HEK293 (cell line): ENCODE measurements around the gene SETD7.

ENCODE experiments used
- CTCF ChIA-PET: fragments of 350-600 bp; formaldehyde crosslinking; extraction: SDS; loops from one replicate; lab custom pipeline; 2021; ENCODE audit warnings: antibody characterized with exemption; lab: Yijun Ruan, JAX
- POLR2A ChIA-PET: fragments of 300-600 bp; formaldehyde crosslinking; extraction: SDS; loops from one replicate; lab custom pipeline; 2020; ENCODE audit warnings: antibody characterized with exemption, inconsistent platforms; lab: Yijun Ruan, JAX
- H3K27ac ChIP-seq: fragments of 200-500 bp; sonication (Bioruptor generic); 2 replicates; pipeline ENCODE4 v1.5.1; 2014; ENCODE audit warnings: low read depth, low read length, control low read depth, inconsistent platforms; ENCODE audit errors: extremely low read depth
- H3K36me3 ChIP-seq, 2 experiments: fragments of 200-500 bp in 1 of 2; sonication (Bioruptor generic) in 1 of 2; 1 replicate in 1 of 2; 2 replicates in 1 of 2; pipeline ENCODE4 v1.5.1; 2014 to 2017; ENCODE audit warnings: inconsistent platforms in 2 of 2, low read length in 2 of 2; ENCODE audit not compliant: control insufficient read depth in 2 of 2, insufficient read depth in 1 of 2
- H3K4me1 ChIP-seq: fragments of 200-500 bp; sonication (Bioruptor generic); 2 replicates; pipeline ENCODE4 v1.5.1; 2014; ENCODE audit warnings: mild to moderate bottlenecking, low read length, inconsistent platforms; ENCODE audit not compliant: control insufficient read depth, insufficient read depth
- H3K4me3 ChIP-seq: 2 replicates; pipeline ENCODE4 v1.5.1; 2011; ENCODE audit warnings: low read depth, mild to moderate bottlenecking, control low read depth, low read length, moderate library complexity
- H3K9me3 ChIP-seq: fragments of 200-500 bp; sonication (Bioruptor generic); 2 replicates; pipeline ENCODE4 v1.5.1; 2014; ENCODE audit warnings: low read depth, low read length, inconsistent platforms; ENCODE audit not compliant: control insufficient read depth, insufficient read depth
- MYNN ChIP-seq: fragments of 450-650 bp; formaldehyde crosslinking; IDR thresholded peaks from 2 replicates; pipeline ENCODE4 v1.5.1; 2016; ENCODE audit warnings: missing biosample characterization, missing genetic modification characterization, borderline replicate concordance
- OVOL3 ChIP-seq: fragments of 450-650 bp; formaldehyde crosslinking; IDR thresholded peaks from 2 replicates; pipeline ENCODE4 v1.5.1; 2016; ENCODE audit warnings: missing biosample characterization, missing genetic modification characterization
- ZBTB26 ChIP-seq: fragments of 450-650 bp; formaldehyde crosslinking; optimal IDR thresholded peaks from 2 replicates; pipeline ENCODE3; 2016; ENCODE audit warnings: missing biosample characterization, mild to moderate bottlenecking, missing genetic modification characterization
- ZFHX2 ChIP-seq: fragments of 450-650 bp; formaldehyde crosslinking; conservative IDR thresholded peaks from 2 replicates; pipeline ENCODE4 v1.5.1; 2016; ENCODE audit warnings: missing biosample characterization, missing genetic modification characterization
- ZNF138 ChIP-seq: fragments of 450-650 bp; formaldehyde crosslinking; IDR thresholded peaks from 2 replicates; pipeline ENCODE4 v1.5.1; 2016; ENCODE audit warnings: missing biosample characterization, missing genetic modification characterization, borderline replicate concordance
- ZNF155 ChIP-seq: fragments of 450-650 bp; formaldehyde crosslinking; IDR thresholded peaks from 2 replicates; pipeline ENCODE4 v1.5.1; 2016; ENCODE audit warnings: missing biosample characterization, missing genetic modification characterization
- ZNF175 ChIP-seq: fragments of 450-650 bp; formaldehyde crosslinking; IDR thresholded peaks from 2 replicates; pipeline ENCODE4 v1.5.1; 2016; ENCODE audit warnings: missing biosample characterization, missing genetic modification characterization
- ZNF2 ChIP-seq: fragments of 450-650 bp; formaldehyde crosslinking; IDR thresholded peaks from 2 replicates; pipeline ENCODE4 v1.5.1; 2016; ENCODE audit warnings: missing biosample characterization, missing genetic modification characterization
- ZNF311 ChIP-seq: fragments of 450-650 bp; formaldehyde crosslinking; IDR thresholded peaks from 2 replicates; pipeline ENCODE4 v1.5.1; 2017; ENCODE audit warnings: missing biosample characterization, missing genetic modification characterization, borderline replicate concordance
- ZNF324 ChIP-seq: fragments of 450-650 bp; formaldehyde crosslinking; IDR thresholded peaks from 2 replicates; pipeline ENCODE4 v1.5.1; 2016; ENCODE audit warnings: missing biosample characterization, missing genetic modification characterization
- ZNF488 ChIP-seq: fragments of 450-650 bp; formaldehyde crosslinking; IDR thresholded peaks from 2 replicates; pipeline ENCODE4 v1.5.1; 2016; ENCODE audit warnings: missing biosample characterization, missing genetic modification characterization
- ZNF549 ChIP-seq: fragments of 450-650 bp; IDR thresholded peaks from 2 replicates; pipeline ENCODE4 v1.5.1; 2018; ENCODE audit warnings: missing biosample characterization, missing genetic modification characterization, mild to moderate bottlenecking, inconsistent platforms, moderate library complexity
- ZNF558 ChIP-seq: fragments of 450-650 bp; formaldehyde crosslinking; IDR thresholded peaks from 2 replicates; pipeline ENCODE4 v1.5.1; 2016; ENCODE audit warnings: missing biosample characterization, missing genetic modification characterization
- ZNF837 ChIP-seq: fragments of 450-650 bp; formaldehyde crosslinking; IDR thresholded peaks from 2 replicates; pipeline ENCODE4 v1.5.1; 2016; ENCODE audit warnings: missing biosample characterization, missing genetic modification characterization
- ZSCAN30 ChIP-seq: fragments of 450-650 bp; IDR thresholded peaks from 2 replicates; pipeline ENCODE4 v1.5.1; 2018; ENCODE audit warnings: missing biosample characterization, mild to moderate bottlenecking, missing genetic modification characterization, moderate library complexity
- TF ChIP-seq, protein P1 (sequence below): fragments of 450-650 bp; formaldehyde crosslinking; conservative IDR thresholded peaks from 2 replicates; pipeline ENCODE4 v1.5.1; 2016; ENCODE audit warnings: low read depth, missing biosample characterization, missing genetic modification characterization
- TF ChIP-seq, protein P2 (sequence below): fragments of 450-650 bp; formaldehyde crosslinking; IDR thresholded peaks from 2 replicates; pipeline ENCODE4 v1.5.1; 2016; ENCODE audit warnings: missing biosample characterization, missing genetic modification characterization
- TF ChIP-seq, protein P3 (sequence below): fragments of 450-650 bp; formaldehyde crosslinking; IDR thresholded peaks from 2 replicates; pipeline ENCODE4 v1.5.1; 2016; ENCODE audit warnings: missing biosample characterization, missing genetic modification characterization
- TF ChIP-seq, protein P4 (sequence below): IDR thresholded peaks from 2 replicates; pipeline ENCODE4 v1.6.1; 2011; ENCODE audit warnings: mild to moderate bottlenecking, low read depth, low read length, borderline replicate concordance
- TF ChIP-seq, protein P5 (sequence below): fragments of 450-650 bp; formaldehyde crosslinking; IDR thresholded peaks from 2 replicates; pipeline ENCODE4 v1.5.1; 2016; ENCODE audit warnings: missing biosample characterization, missing genetic modification characterization, borderline replicate concordance

The SETD7 gene

DNA sequence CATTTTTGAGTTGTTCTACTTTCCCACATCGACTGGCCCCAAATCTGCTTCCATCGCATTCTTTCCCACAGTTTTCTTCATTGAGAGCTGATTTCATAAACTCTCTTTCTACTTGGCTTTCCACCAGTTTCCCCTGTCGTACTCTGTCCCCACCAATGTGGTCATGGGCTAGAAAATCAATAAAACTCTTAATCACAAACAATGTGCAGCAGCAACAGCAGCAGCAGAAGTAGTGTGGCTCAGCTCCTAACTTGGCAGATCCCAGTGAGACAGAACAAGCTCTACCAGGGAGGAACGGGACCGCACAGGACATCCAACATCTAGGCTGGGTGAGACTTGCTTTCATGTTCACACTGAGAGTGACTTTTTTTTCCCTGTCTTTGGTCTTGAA lies 3.1 kb upstream of the SETD7 start:
- H3K36me3 ChIP-seq: no peaks in the 10 kb centered on the region
- H3K27ac ChIP-seq: no peak overlapping the region
- H3K9me3 ChIP-seq: no peaks in the 10 kb centered on the region
- H3K4me3 ChIP-seq: no peak overlapping the region
- ChIA-PET POLR2A (interaction anchor here (1.0 kb wide), 1 partner anchor 26 kb away, joined by 3 read pairs; no protein-coding TSS in a partner anchor), CTCF (interaction anchor here (0.5 kb wide), 1 partner anchor 93 kb away, joined by 3 read pairs; no protein-coding TSS in a partner anchor)
- peaks cover 21% of the 10 kb centered on the region for H3K4me1 ChIP-seq
- TF ChIP-seq MYNN (tag by site-specific recombination) (no peak), ZNF488 (no peak), ZNF324 (tag by site-specific recombination) (no peak), ZBTB26 (tag by site-specific recombination) (no peak), ZNF155 (no peak), OVOL3 (tag by site-specific recombination) (no peak), ZNF175 (no peak), ZNF837 (no peak), ZNF549 (tag by site-specific recombination) (no peak), ZFHX2 (no peak), ZNF558 (tag by site-specific recombination) (no peak), ZNF138 (no peak), ZNF2 (tag by site-specific recombination) (no peak), ZSCAN30 (no peak), ZNF311 (tag by site-specific recombination) (no peak)
- TF ChIP-seq, protein P1, sequence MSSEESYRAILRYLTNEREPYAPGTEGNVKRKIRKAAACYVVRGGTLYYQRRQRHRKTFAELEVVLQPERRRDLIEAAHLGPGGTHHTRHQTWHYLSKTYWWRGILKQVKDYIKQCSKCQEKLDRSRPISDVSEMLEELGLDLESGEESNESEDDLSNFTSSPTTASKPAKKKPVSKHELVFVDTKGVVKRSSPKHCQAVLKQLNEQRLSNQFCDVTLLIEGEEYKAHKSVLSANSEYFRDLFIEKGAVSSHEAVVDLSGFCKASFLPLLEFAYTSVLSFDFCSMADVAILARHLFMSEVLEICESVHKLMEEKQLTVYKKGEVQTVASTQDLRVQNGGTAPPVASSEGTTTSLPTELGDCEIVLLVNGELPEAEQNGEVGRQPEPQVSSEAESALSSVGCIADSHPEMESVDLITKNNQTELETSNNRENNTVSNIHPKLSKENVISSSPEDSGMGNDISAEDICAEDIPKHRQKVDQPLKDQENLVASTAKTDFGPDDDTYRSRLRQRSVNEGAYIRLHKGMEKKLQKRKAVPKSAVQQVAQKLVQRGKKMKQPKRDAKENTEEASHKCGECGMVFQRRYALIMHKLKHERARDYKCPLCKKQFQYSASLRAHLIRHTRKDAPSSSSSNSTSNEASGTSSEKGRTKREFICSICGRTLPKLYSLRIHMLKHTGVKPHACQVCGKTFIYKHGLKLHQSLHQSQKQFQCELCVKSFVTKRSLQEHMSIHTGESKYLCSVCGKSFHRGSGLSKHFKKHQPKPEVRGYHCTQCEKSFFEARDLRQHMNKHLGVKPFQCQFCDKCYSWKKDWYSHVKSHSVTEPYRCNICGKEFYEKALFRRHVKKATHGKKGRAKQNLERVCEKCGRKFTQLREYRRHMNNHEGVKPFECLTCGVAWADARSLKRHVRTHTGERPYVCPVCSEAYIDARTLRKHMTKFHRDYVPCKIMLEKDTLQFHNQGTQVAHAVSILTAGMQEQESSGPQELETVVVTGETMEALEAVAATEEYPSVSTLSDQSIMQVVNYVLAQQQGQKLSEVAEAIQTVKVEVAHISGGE (tag by site-specific recombination): no peak
- TF ChIP-seq, protein P2, sequence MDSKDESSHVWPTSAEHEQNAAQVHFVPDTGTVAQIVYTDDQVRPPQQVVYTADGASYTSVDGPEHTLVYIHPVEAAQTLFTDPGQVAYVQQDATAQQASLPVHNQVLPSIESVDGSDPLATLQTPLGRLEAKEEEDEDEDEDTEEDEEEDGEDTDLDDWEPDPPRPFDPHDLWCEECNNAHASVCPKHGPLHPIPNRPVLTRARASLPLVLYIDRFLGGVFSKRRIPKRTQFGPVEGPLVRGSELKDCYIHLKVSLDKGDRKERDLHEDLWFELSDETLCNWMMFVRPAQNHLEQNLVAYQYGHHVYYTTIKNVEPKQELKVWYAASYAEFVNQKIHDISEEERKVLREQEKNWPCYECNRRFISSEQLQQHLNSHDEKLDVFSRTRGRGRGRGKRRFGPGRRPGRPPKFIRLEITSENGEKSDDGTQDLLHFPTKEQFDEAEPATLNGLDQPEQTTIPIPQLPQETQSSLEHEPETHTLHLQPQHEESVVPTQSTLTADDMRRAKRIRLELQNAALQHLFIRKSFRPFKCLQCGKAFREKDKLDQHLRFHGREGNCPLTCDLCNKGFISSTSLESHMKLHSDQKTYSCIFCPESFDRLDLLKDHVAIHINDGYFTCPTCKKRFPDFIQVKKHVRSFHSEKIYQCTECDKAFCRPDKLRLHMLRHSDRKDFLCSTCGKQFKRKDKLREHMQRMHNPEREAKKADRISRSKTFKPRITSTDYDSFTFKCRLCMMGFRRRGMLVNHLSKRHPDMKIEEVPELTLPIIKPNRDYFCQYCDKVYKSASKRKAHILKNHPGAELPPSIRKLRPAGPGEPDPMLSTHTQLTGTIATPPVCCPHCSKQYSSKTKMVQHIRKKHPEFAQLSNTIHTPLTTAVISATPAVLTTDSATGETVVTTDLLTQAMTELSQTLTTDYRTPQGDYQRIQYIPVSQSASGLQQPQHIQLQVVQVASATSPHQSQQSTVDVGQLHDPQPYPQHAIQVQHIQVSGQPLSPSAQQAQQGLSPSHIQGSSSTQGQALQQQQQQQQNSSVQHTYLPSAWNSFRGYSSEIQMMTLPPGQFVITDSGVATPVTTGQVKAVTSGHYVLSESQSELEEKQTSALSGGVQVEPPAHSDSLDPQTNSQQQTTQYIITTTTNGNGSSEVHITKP: peak; percentile 74; the same call in 1 of the 2 replicates
- TF ChIP-seq, protein P3, sequence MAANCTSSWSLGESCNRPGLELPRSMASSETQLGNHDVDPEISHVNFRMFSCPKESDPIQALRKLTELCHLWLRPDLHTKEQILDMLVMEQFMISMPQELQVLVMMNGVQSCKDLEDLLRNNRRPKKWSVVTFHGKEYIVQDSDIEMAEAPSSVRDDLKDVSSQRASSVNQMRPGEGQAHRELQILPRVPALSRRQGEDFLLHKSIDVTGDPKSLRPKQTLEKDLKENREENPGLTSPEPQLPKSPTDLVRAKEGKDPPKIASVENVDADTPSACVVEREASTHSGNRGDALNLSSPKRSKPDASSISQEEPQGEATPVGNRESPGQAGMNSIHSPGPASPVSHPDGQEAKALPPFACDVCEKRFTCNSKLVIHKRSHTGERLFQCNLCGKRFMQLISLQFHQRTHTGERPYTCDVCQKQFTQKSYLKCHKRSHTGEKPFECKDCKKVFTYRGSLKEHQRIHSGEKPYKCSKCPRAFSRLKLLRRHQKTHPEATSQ (tag by site-specific recombination): no peak
- TF ChIP-seq, protein P4, sequence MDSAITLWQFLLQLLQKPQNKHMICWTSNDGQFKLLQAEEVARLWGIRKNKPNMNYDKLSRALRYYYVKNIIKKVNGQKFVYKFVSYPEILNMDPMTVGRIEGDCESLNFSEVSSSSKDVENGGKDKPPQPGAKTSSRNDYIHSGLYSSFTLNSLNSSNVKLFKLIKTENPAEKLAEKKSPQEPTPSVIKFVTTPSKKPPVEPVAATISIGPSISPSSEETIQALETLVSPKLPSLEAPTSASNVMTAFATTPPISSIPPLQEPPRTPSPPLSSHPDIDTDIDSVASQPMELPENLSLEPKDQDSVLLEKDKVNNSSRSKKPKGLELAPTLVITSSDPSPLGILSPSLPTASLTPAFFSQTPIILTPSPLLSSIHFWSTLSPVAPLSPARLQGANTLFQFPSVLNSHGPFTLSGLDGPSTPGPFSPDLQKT: no peak
- TF ChIP-seq, protein P5, sequence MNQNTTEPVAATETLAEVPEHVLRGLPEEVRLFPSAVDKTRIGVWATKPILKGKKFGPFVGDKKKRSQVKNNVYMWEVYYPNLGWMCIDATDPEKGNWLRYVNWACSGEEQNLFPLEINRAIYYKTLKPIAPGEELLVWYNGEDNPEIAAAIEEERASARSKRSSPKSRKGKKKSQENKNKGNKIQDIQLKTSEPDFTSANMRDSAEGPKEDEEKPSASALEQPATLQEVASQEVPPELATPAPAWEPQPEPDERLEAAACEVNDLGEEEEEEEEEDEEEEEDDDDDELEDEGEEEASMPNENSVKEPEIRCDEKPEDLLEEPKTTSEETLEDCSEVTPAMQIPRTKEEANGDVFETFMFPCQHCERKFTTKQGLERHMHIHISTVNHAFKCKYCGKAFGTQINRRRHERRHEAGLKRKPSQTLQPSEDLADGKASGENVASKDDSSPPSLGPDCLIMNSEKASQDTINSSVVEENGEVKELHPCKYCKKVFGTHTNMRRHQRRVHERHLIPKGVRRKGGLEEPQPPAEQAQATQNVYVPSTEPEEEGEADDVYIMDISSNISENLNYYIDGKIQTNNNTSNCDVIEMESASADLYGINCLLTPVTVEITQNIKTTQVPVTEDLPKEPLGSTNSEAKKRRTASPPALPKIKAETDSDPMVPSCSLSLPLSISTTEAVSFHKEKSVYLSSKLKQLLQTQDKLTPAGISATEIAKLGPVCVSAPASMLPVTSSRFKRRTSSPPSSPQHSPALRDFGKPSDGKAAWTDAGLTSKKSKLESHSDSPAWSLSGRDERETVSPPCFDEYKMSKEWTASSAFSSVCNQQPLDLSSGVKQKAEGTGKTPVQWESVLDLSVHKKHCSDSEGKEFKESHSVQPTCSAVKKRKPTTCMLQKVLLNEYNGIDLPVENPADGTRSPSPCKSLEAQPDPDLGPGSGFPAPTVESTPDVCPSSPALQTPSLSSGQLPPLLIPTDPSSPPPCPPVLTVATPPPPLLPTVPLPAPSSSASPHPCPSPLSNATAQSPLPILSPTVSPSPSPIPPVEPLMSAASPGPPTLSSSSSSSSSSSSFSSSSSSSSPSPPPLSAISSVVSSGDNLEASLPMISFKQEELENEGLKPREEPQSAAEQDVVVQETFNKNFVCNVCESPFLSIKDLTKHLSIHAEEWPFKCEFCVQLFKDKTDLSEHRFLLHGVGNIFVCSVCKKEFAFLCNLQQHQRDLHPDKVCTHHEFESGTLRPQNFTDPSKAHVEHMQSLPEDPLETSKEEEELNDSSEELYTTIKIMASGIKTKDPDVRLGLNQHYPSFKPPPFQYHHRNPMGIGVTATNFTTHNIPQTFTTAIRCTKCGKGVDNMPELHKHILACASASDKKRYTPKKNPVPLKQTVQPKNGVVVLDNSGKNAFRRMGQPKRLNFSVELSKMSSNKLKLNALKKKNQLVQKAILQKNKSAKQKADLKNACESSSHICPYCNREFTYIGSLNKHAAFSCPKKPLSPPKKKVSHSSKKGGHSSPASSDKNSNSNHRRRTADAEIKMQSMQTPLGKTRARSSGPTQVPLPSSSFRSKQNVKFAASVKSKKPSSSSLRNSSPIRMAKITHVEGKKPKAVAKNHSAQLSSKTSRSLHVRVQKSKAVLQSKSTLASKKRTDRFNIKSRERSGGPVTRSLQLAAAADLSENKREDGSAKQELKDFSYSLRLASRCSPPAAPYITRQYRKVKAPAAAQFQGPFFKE (tag by site-specific recombination): no peak
